GM21723 (cell line): ENCODE data around the gene ABLIM2.

Source experiments
- ATAC-seq: cut with Tn5 transposase; IDR thresholded peaks from one replicate; pipeline ENCODE4 v1.9.1; 2021; ENCODE audit warnings: mild to moderate bottlenecking, moderate library complexity; ENCODE audit not compliant: unreplicated experiment

Gene ABLIM2

GRCh38 chr4:8077181-8078108, 81.2 kb downstream of the ABLIM2 start:
- no peak for ATAC-seq

DNA sequence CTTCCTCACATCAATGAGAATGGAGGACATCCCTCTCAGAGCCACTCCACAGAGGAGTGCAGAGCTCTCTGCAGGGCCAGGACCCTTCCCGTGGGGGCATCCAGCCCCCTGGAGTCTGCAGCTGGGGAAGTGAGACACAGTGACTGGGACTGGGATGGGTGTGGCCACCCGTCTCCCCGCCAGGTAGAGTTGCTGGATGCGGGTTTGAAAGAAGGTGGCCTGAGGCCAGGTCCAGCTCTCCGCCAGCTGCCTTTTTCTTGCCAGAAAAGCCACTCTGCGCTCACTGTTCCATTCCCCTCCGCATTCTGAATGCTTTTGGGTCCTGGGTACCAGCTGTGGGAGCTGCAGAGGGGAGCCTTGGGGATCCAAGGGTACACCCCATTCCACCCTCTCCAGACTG, 82.6 kb downstream of the ABLIM2 start:
- ATAC-seq, result no peak

- ATAC-seq, result no peak
These were observed 85.3 kb downstream of the ABLIM2 start for GRCh38 chr4:8073206-8073863.

DNA sequence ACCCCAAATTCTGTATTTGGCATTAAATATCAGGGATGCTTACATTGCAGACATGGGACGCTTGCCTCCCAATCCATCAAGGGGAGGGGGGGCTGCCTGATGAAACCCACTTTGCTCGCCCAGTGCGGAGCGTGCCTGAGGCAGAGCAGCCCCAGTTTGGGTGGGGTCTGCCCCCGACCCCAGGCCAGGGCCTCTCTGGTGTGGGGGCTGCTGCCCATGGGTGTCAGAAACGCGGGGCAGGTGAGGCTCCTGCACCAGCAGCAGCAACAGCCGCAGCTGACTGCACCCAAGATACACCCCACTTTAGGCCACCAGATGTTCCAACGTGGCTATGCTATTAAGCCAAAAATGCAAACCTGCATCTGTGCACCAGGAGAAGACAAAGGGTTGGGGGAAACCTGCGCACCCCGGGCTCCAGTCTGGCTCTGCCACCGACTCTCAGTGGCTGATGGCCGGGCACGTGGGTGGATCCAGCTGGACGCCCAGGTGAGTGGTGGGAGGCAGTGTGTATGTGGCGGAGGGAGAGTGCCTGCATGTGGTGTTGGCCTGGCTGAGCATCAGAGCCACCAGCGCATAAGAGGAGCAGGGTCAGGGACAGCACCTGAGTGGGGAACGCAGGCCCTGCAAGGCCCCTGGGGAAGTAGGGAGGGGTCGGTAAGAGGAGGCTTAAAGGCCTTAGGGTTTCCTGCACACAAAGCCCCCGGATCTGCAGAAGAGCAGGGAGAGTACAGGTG, 86.2 kb downstream of the ABLIM2 start:
- no peak for ATAC-seq

GRCh38 chr4:8071766-8072165, 86.8 kb downstream of the ABLIM2 start:
- ATAC-seq, result no peak

DNA sequence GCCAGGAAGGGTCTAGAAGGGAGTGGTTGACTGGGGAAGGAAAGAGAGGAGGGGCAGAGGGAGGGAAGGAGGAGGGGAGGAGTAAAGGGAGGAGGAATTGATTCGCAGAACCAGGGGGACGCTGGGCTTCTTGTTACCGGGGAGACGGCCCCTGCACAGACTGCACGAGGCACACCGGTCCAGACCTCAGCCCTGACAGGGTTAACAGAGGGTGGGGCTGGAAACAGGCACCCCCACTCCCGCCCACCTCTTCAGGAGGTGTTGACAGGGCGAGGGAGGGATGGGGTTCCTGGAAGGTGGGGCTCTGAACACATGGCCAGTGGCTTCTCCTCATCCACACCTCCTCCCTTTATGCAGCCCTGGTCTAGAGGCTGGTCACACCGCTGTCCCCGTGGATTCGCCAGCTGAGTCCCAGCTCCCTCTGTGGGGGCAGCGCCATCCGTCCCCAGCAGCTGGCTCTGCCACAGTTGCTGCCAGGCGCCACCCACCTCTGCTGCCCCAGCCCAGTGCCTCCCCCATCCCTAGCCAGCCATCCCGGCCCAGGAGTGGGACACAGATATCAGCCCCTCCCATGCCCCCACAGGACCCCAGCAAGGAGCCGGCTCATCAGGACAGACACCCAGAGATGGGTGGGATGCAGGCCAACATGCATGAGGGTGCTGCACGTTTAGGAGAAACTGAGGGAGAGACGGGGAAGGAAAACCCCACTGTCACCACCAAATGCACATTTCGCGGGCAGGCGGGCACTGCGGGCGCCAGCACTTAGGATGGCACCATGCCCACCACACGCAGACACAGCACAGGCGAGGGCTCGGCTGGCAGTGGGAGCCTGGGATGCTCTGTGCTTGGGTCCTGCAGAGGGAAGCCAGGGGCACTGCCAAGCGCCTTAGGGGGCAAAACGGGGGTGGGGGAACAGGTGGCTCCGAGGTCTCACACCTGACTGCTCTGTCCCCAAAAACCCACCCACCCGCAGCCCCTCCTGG, 87.6 kb downstream of the ABLIM2 start:
- no peak for ATAC-seq

GRCh38 chr4:8069102-8069752, 89.4 kb downstream of the ABLIM2 start:
- no peak for ATAC-seq

GRCh38 chr4:8067945-8068896, 90.4 kb downstream of the ABLIM2 start:
- no peak for ATAC-seq

DNA sequence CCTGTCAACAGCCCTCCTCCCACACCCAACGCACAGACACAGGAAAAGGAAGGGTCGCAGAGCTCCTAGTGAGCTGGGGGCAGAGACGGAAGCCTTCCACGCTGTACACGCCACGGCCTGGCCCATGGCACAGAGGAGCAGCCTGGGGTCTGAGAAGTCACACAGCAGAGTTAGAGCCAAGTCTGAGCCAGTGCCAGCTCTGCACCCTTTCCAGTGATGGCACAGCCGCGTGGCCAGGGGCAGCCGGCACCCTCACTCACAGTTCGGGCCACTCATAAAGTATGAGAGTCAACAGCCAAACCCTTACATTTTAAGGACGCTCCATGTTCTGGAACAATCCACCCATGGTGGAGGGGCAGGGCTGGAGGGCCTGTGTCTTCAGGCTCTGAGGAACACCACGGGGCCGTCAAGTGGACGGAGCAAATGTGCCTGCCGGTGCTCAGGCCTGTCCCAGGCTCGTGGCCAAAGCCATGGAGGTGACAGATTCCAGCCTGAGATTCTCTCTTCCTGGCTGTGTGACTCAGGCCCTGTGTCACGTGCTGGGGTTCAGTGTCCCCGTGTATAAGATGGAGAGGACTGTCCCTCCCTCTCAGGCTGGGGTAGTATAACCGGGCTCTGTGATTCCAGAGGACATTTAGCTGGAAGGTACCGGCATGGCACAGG, 91.2 kb downstream of the ABLIM2 start:
- no peak for ATAC-seq

GRCh38 chr4:8066336-8066931, 92.2 kb downstream of the ABLIM2 start:
- no peak for ATAC-seq

- ATAC-seq, result no peak
These were observed 94.5 kb downstream of the ABLIM2 start for GRCh38 chr4:8063974-8064563.

DNA sequence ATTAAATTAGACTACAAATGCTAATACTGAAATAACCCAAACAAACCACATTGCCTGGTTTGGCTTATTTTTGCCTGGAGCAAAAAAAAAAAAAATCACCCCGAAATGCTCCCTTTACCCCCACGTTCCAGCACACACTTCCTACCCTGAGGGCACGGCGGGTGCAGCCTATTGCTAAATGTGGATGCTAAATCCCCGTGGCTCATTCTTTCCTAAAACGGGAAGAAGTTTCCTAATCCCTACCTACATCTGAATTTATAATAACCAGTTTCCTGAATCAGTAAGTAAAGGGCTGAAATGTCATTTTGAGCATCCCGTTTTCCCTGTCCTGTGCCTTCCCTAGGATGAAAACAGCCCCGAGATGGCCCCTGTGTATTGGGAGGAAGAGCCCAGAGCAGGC, 97.0 kb downstream of the ABLIM2 start:
- no peak for ATAC-seq

DNA sequence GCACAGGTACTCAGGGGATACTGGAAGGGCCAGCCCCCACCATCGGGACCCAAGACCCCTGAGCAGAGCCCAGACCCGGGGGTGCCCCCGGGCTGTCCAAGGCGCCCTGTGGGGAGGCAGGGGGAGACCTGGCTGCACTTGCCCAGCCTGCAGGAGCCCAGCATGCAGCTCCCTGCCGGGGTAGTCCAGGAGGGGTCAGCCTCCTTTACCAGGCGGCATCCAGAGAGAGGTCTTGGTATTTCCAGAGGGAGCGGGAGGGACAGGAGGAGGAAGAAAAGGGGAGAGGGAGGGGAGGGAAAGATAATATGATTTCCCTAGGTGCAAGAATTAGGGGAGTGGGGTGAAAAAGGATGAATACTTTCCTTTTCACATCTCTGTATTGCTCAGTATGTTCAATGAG, 97.5 kb downstream of the ABLIM2 start:
- no peak for ATAC-seq

DNA sequence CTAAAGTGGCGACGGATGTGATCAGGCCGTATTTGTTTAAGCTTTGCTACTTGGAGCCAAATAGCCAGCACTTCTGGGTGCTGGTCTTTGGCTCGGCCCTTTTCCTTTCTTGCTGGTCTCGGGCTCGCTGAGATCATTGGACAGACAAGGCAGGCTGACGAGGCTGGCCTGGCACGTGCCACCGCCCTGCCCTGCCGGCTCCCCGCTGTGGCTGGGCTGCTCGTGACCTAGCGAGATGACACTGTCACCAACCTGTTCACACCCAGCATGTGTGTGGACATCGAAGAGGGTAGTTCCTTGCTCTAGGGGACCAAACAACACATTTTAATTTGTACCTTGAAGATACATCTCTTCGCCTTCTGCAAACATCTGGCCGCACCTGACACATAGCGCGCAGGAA, 98.0 kb downstream of the ABLIM2 start:
- ATAC-seq, result no peak

DNA sequence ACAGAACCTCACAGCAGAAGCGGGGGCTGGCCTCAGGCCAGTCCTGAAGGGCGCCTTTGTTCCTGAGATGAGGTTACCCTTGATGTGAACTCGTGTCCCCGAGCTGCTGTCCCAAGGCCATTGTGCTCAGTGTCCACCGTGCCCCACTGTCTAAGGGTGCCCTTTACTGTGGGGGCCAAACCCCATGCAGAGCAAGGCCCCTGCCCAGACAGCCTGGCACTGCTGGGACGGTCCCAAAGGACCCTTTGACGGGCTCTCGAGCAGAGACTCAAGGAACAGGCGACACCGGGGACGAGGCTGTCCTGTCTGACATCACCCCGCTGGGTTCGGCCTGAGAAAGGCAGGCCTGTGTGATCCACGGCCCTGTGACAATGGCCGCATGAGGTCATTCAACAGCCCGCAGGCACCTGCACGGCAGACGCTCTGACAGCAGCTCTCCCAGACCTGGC, 100.6 kb downstream of the ABLIM2 start:
- no peak for ATAC-seq

DNA sequence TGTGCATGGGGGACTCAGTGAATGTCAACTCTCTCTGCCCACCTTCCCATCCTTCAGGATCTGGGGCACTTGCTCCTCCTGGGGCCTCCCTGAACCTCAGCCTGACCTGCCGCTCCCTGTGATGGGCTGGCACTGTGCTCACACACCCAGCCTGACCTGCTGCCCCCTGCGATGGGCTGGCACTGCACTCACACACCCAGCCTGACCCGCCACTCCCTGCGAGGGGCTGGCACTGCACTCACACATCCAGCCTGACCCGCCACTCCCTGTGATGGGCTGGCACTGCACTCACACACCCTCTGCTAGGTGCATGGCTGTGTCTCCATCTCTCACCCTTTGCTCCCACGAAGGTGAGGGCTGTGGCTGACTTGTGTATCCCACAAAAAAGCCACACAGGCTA, 103.4 kb downstream of the ABLIM2 start:
- no peak for ATAC-seq

DNA sequence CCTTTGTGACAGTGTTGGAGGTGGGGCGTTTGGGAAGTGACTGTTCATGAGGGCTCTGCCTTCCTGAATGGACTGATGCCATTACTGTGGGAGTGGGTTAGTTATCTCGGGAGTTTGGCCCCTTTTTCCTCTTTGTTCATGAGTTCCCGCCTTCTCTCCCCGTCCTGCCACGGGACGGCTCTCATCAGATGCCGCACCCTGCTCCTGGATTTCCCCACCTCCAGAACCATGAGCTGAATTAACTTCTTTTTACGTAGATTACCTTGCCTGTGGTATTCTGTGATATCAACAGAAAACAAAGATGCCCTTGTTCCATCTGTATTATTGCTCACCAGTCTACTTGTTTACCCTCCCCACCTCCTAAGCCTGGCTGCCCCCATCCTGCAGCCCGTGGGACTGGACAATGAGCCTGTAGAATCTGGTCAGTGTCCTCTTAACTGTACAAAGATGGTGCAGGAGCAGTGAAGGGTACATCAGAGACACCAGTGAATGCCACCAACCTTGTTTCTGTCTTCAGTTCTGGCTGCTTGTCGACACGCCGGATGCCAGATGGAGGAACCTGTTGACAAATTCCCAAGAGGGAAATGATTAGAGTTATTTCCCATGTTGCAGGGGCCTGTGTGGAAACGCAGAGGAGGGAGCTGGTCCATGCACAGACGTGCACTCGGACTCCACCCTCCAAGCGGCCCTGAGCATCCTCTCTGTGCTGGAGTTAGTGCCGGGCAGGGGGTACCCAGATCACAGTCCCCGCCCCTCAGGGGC, 104.7 kb downstream of the ABLIM2 start:
- no peak for ATAC-seq
